KBM-7 (cell line): ENCODE measurements around the gene CHST8.
A peak's percentile ranks its signal among the peaks of the same experiment; 100 is the strongest.
"Not testable (repeated sequence)": the region's sequence is repeated elsewhere in the genome, so short reads cannot be mapped to it uniquely, and the experiment has no call there.

ENCODE experiments used
- DNase-seq: peaks from one replicate; pipeline ENCODE4 v3.0.0-alpha.2; 2015
- in situ Hi-C: fragments of 300-500 bp; cut with MboI; formaldehyde crosslinking; loops from 2 replicates; pipeline ENCODE4 v1.14.3; 2020; ENCODE audit warnings: low sequenced_read_pairs, low pct_unique_long_range_greater_than_20kb, mixed read lengths

Gene CHST8

GRCh38 chr19:33683881-33684537 is 62.3 kb downstream of the CHST8 start:
- in situ Hi-C loops = no loop called here
- peak; percentile 12 for DNase-seq

GRCh38 chr19:33684538-33685232 is 62.9 kb downstream of the CHST8 start:
- in situ Hi-C loops = no loop called here
- DNase-seq = no peak

GRCh38 chr19:33685541-33685940 is 63.8 kb downstream of the CHST8 start:
- in situ Hi-C loops = no loop called here
- DNase-seq = no peak

GRCh38 chr19:33686262-33686661 is 64.5 kb downstream of the CHST8 start:
- in situ Hi-C loops = no loop called here

DNA sequence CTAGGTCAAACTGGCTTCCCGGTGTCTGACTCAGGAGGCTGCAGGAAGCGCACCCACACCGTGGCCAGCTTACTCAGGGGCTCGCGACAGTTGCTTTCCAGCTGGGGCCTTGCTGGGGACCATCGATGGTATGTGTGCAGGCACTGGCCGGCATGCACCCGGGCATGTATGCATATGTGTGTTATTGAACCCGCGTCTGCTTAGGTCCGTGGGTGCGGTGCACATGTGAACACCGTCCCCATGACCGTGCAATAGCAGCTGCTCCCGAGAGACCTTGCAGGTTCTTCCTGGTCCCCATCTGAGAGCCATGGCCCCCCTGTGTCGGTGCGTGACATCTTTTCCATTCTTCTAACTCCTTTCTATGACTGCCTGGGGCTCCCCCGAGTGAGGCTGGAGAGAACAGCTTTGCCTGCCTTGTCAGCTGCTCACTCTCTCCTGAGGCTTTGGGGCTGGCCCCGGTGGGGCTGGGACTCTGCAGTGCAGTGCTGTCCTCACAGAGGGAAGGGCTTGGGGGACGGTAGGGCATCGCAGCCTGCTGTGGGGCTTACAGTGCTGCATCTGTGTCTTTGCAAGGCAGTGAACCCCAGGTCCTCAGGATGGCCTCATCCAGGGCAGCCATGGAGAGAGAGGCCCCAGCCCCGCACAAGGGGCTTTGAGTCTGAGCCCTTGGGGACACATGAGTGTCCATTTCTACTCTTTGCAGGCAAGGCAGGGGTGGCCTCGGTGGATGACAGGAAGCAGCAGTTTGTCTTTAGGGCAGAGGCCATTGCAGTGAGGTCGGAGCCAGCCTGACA is 65.1 kb downstream of the CHST8 start:
- in situ Hi-C loops = no loop called here
- DNase-seq = no peak

More at GRCh38 chr19:33686262-33686661, 64.5 kb downstream of the CHST8 start:
- no peak for DNase-seq

DNA sequence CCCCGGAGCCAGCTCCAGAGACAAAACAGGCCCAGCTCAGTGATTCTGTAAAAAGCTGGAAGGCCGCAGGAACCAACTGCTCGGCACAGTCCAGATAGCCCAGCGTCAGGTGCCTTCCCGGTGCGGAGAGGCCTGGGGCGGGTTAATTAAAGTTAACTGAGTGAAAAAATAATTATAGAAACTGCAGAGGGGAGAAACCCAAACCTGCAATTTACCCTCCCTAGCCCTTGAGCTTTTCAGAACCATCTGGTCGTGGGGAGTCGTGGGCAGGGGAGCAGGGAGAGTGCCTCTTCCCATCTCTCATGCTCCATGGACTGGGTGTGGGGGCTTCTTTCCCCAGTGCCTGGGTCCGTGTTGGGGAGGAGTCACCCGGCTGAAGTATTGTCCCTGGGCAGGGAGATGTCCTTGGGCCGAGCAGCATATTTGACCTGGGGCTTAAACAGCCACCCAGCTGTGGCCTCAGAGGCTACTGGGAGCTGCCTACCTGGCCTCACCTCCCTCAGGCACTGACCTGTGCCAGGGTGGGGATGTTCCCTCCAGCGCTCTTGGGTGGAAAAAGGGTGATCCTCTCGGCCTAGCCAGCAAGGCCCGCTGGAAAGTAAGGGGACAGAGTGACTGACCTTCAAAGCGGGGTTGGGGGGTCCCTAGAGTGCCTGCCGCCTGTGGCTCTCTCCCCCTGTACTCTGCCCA is 65.9 kb downstream of the CHST8 start:
- no peak for DNase-seq
- in situ Hi-C loops = no loop called here

DNA sequence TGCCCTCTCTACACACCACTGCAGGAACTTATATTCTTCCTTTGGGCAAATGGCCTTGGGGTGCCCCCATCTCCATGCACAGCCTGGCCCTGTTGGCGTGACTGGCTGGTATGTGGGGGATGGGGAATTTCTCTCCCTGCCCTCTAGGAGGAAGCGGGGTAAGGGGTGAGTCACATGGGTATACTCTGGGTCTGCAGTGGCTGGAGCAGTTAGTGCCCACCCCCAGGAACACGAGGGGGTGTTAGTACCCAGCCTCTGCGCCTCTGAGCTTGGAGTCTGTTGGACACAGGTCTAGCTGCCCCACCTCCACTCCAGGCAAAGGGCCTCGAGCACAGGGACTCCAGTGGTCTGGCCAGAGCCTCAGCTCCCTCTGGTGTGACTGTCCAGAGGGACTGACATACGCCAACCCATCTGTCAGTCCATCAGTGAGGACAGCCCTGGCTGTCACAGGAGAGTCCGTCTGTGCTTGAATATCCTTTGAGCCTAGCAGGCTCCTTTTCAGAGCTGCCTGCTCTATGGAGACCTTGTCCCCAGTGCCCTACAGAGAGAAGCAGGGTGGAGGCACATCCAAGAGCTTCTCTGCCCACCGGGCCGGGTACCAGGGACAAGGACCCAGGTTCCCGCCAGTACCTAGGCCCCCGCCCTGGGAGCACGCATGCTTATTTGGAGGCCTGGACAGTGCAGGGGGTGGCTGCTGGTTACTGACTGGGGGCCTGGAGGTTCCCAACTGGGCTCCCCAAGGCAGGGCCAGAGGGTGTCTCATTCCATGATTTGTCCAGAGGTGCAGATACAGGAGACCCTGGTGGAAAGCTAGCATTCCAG is 66.6 kb downstream of the CHST8 start:
- DNase-seq = no peak
- in situ Hi-C loops = no loop called here

GRCh38 chr19:33689138-33689746 is 67.5 kb downstream of the CHST8 start:
- in situ Hi-C loops = no loop called here
- no peak for DNase-seq

- in situ Hi-C loops = no loop called here
- no peak for DNase-seq
These were observed 68.1 kb downstream of the CHST8 start for GRCh38 chr19:33689868-33690267.

GRCh38 chr19:33690378-33691029 is 68.8 kb downstream of the CHST8 start:
- in situ Hi-C loops = no loop called here
- no peak for DNase-seq

DNA sequence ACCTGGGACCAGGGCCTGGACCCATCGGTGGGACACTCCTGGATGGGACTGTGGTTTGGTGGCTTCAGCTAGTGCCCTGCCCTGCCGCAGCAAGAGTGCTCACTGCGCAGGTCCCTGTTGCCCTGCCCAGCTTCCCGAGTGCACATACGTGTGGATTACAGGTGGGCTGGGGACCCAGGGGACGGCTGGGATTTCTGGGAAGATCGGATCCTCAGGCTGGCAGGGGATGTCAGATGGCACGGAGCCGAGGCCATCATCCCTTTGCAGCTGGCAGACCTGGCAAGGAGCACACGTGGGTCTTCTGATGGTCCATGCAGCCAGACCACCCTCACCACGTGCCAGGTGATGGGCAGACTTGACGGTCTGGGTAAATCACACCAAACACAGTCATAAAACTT is 69.3 kb downstream of the CHST8 start:
- in situ Hi-C loops = no loop called here
- DNase-seq = no peak

DNA sequence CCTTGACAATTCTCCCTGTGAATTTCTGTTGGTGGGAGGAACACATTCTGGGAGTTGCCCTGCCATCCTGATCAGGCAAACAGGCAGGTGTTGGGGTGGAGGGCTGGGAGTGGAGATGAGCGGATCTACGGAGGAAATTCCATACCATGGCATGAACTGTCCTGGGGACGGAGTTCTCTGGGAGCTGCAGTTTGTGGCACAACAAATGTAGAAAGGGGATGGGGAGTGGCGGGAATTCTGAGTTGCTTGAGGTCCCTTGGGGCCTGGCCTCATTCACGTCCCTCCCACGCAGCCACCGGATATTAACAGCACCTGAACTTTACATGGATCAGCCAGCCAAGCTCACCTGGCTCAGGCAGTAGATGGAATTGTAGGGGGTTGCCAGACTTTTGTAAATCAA is 70.0 kb downstream of the CHST8 start:
- no peak for DNase-seq
- in situ Hi-C loops = no loop called here

- DNase-seq = no peak
- in situ Hi-C loops = no loop called here
These were observed 71.9 kb downstream of the CHST8 start for GRCh38 chr19:33693678-33694077.

DNA sequence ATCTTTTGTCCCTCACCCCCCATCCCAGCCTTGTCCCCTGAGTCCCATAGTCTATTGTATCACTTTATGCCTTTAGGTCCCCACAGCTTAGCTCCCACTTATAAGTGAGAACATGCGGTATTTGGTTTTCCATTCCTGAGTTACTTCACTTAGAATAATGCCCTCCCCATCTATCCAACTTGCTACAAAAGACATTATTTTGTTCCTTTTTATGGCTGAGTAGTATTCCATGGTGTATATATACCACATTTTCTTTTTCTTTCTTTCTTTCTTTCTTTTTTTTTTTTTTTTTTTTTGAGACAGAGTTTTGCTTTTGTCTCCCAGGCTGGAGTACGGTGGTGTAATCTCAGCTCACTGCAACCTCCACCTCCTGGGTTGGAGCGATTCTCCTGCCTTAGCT is 73.8 kb downstream of the CHST8 start:
- DNase-seq, in situ Hi-C loops: not testable (repeated sequence)

DNA sequence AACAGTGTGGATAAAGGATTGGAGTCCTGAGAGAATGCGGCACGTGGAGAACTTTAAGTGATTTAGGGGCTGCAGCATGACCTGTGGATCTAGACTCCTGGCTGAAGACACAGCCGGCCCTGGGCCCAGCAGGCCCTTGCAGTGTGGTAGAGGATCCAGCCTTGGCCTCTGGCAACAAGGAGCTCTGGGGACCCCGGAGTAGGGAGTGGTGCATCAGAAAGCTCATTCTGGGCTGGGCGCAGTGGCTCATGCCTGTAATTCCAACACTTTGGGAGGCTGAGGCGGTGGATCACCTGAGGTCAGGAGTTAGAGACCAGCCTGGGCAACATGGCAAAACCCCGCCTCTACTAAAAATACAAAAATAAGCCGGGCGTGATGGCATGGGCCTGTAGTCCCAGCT is 76.0 kb downstream of the CHST8 start:
- DNase-seq = no peak
- in situ Hi-C loops = no loop called here

DNA sequence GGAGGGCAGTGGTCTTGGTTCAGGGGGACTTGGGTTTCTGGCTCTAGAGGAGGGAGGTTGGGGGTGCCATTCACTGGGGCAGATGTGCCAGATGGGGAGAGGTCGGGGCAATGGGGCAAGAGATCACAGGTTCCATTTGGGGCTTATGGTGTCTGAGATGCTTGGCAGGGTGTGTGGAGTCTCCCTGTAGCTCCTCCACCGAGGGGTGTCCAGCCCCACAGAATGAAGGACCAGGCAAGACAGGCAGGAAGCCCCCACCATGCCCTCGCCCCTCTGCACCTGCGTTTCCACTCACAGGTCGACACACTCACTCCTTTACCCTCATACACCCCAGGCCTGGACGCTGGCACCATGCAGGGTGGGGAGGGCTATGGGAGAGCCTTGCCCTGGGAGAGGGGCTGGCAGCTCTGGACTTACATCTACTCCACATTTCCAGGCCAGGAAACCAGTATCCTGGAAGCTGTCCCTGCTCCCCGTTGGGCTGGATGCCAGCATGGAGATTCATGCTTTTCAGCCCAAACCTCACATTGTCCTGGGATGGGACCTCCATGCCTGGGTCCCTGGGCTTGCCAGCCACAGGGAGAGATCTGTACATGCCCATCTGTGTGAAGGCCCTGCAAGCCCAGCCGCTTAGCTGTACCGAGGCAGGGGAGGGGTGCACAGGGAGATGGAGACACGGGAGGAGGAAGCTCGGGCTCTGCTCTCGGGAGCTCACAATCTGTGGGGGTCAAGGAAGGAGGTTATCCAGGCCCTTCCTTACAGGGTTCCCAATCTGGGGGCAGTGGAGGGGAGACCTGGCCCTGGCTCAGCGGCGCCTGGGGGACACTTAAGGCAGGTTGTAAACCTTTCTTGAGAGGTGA is 77.1 kb downstream of the CHST8 start:
- in situ Hi-C loops = no loop called here
- no peak for DNase-seq

DNA sequence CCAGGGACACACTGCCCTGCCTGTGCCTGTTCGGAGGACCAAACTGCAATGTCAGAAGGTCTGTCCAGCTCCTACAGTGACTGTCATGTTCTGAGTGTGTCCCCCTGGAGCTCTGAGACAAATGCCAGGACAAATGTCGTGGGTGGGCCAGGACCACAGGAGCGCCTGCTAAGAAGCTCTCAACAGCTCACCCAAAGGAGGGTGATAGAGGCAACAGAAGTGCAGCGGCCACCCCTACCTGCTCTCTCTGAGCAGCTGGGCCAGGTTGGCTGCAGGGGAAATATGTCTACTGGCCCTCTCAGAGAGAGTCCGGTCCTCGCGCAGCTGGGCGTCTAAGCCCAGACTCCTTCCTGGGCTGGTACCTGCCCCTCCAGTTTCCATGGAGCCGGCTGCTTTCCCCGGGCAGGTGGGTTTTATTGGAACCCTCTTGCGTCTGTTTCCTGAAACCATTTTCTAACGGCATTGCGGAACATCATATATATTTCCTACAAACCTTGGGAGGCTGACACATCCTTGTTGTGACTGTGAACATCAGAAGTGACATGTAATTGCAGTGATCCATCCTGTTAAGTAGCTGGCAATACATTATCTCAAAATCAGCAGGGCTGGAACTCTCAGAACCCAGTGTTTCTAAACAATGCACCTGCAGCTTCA is 78.1 kb downstream of the CHST8 start:
- DNase-seq = no peak
- in situ Hi-C loops = no loop called here
